HFF-Myc (cell line): ENCODE measurements around the gene MINDY4B.

Experiments used
- DNase-seq: peaks from one replicate; pipeline ENCODE4 v3.0.0-alpha.2; 2011; ENCODE audit warnings: low read depth; ENCODE audit errors: extremely low read depth
- H3K4me3 ChIP-seq: replicated peaks from 2 replicates; pipeline ENCODE4 v1.5.1; 2011; ENCODE audit warnings: low read depth, mild to moderate bottlenecking, control low read depth, low read length
- TF ChIP-seq, protein P1 (sequence below): IDR thresholded peaks from 2 replicates; pipeline ENCODE4 v1.5.1; 2012; ENCODE audit warnings: mild to moderate bottlenecking, low read depth, low read length, control low read depth; ENCODE audit errors: missing control alignments

Gene MINDY4B

DNA sequence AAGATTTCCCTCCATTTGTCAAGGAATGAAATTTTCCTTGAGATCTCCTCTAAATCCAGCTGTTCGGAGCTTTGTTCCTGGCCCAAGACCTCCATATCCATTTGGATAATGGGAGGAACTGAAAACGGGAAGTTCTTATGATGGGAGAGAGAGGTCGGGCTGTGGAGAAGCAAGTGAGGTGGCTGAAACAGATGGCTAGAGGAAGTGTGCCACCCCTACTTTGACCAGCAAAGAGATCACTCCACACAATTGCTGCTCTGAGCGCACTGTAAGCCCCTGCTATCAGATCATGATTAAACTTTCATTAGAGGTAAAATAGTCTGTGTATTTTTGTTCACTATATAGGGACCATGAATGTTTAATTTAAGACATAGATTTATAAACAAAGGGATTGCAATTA lies at the start of gene MINDY4B:
Gene MINDY4B (minus strand): TSS at position 101 of the 400 bp plus-strand sequence. CDS start 0 bp downstream, at position 101.
- no peak for DNase-seq
- no peak within 1 kb of the TSS for H3K4me3 ChIP-seq
- TF ChIP-seq, protein P1, sequence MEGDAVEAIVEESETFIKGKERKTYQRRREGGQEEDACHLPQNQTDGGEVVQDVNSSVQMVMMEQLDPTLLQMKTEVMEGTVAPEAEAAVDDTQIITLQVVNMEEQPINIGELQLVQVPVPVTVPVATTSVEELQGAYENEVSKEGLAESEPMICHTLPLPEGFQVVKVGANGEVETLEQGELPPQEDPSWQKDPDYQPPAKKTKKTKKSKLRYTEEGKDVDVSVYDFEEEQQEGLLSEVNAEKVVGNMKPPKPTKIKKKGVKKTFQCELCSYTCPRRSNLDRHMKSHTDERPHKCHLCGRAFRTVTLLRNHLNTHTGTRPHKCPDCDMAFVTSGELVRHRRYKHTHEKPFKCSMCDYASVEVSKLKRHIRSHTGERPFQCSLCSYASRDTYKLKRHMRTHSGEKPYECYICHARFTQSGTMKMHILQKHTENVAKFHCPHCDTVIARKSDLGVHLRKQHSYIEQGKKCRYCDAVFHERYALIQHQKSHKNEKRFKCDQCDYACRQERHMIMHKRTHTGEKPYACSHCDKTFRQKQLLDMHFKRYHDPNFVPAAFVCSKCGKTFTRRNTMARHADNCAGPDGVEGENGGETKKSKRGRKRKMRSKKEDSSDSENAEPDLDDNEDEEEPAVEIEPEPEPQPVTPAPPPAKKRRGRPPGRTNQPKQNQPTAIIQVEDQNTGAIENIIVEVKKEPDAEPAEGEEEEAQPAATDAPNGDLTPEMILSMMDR: no peak

DNA sequence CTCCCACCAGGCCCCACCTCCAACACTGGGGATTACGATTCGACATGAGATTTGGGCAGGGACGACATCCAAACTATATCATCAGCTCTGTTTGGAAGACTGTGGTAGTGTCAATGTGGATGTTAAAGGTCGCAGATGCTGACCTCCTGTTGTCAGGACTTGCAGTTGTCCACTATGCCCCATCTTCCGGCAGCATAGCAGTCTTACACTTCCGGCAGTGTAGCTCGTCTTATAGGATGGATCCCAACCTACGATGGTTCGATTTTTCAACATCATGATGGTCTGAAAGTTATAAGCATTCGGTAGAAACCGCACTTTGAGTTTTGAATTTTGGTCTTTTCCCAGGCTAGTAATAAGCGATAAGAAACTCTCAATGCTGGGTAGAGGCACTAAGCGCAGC lies 46.7 kb upstream of the MINDY4B start:
- TF ChIP-seq, protein P1: no peak
- no peak for DNase-seq
- no peak overlapping the region for H3K4me3 ChIP-seq

DNA sequence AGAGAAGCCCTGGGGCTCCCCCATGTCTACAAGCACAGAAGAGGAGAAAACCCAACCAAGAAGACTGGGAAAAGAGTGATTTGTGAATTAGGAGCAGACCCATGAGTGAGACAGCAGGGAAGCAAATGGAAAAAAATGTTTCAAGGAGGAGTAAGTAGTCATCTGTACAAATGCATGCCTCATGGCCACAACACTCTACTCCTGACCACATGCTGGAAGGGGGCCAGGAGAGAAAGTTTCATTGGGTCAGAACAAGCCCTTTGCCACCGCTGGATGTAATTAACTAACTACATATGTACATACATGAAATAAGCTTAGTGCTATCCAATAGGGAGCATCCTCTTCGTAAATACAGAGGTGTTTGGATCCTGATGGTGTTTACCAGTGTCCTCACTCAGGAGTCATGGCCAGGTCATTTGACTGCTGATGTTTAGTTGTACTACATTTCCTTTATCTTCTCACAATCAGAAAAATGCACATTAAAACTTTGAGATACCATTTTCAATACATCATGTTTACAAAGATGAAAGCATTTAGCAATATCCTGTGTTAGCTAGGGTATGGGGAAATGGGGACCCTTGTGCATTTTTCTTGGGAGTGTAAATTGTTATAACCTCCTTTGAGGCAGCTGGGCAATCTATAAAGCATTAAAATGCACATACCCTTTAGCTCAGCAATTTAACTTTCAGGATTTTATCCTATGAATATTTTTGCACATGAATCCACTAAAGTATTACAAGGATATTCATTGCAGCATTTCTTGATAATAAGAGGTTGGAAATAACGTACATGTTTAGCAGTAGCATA lies 40.2 kb upstream of the MINDY4B start:
- TF ChIP-seq, protein P1: no peak
- peak; percentile 68 for DNase-seq

DNA sequence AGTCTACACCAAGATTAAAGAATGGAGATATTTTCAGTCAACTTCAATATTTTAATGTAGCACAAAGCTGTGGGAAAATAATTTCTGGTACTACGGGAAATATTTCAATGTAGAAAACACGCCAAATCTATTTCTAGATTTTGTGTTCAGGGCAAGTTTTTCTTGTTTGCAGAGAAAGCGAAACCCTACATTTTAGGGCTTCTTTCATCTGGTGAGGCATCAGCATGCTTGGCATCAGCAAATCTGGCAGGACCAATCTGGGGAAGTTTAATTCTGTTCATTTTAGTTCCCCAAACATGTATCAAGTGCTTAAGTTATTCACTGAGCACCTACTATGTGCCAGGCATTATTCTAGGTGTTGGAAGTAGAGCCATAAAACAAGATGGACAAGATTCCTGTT lies 37.0 kb upstream of the MINDY4B start:
- DNase-seq: no peak
- TF ChIP-seq, protein P1: no peak
- no peak overlapping the region for H3K4me3 ChIP-seq

More for the DNA sequence above, 40.2 kb upstream of the MINDY4B start:
- H3K4me3 ChIP-seq: no peak overlapping the region

DNA sequence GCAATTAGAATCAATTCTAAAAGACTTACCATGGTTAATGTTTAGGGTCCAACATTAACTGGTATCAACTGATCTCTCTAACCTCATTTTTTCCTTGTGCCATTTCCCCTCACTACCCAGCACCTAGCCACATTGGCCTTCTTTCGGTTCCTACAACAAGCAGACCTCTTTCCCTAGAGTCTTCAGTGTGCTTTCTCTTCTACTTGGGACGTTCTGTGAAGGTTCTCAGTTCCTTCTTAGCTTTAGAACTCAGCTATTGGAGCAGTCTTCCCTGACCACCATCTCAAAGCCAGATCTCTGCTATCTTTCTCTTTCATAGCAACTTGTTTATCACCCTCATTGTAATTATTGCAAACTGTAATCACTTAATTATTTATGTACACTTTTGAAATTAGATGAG lies 31.5 kb upstream of the MINDY4B start:
- TF ChIP-seq, protein P1: no peak

DNA sequence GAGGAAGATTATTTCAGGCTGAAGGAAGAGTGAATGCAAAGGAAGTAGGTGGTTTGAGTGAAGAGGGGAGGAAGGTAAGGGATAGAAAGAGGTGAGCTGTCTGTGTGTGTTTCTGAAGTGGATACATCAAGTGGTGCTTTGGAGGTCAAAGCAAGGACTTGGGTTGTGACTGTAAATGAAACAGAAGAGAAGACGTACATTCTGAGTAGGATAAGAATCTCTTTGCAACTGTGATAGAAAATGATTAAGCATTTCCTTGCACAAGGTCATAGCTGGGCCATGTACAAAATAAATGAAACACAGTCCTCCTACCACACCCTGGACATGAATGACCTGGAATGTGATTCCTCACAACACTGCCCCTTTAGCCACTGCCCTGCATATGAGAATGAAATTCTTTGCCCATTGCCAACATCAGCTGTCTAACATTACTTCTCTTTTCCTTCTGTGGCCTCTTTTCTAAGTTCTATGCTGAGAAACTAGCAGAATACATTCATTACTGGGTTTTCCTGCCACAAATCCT lies 28.3 kb upstream of the MINDY4B start:
- DNase-seq: no peak
- TF ChIP-seq, protein P1: no peak
- no peak overlapping the region for H3K4me3 ChIP-seq

More for the DNA sequence above, 31.5 kb upstream of the MINDY4B start:
- DNase-seq: no peak
- no peak overlapping the region for H3K4me3 ChIP-seq
